Upper lobe of left lung (tissue), 6 donors: Measurements from ENCODE around the gene RMND1. TPM values are rescaled to one million over a fixed set of nuclear protein-coding genes. Genes with fewer than 3 reads are reported as not detected.

ENCODE experiments used
- ATAC-seq, 2 donors: fragments of 200-7000 bp; cut with Tn5 transposase; one replicate each; pipeline ENCODE4 v1.9.1; 2022; ENCODE audit warnings: mild to moderate bottlenecking in 2 of 2, moderate library complexity in 2 of 2; ENCODE audit not compliant: low FRiP score in 2 of 2
- DNase-seq, 2 donors: peaks; one replicate each; pipeline ENCODE4 v3.0.0-alpha.2; 2019 to 2020
- H3K27ac ChIP-seq, 4 donors: fragments of 200-600 bp; sonication (generic); one replicate each; pipeline ENCODE4 v1.5.1; 2016 to 2019
- H3K27me3 ChIP-seq, 4 donors: fragments of 200-600 bp; sonication (generic); one replicate each; pipeline ENCODE4 v1.5.1; 2017 to 2019
- H3K36me3 ChIP-seq, 4 donors: fragments of 200-600 bp; sonication (generic); one replicate each; pipeline ENCODE4 v1.5.1; 2016 to 2019
- H3K4me1 ChIP-seq, 4 donors: fragments of 200-600 bp; sonication (generic); one replicate each; pipeline ENCODE4 v1.5.1; 2018 to 2019
- H3K4me3 ChIP-seq, 4 donors: fragments of 200-600 bp; sonication (generic); one replicate each; pipeline ENCODE4 v1.5.1; 2017 to 2019; ENCODE audit warnings: mild to moderate bottlenecking in 2 of 4, moderate library complexity in 1 of 4
- H3K9me3 ChIP-seq, 4 donors: fragments of 200-600 bp; sonication (generic); one replicate each; pipeline ENCODE4 v1.5.1; 2018 to 2019
- EP300 ChIP-seq, 4 donors: sonication (generic); formaldehyde crosslinking; IDR thresholded peaks; one replicate each; pipeline ENCODE4 v1.5.1; 2017; ENCODE audit warnings: antibody characterized with exemption in 4 of 4, control low read depth in 2 of 4
- POLR2A ChIP-seq, 4 donors: fragments of 450-650 bp; IDR thresholded peaks; one replicate each; pipeline ENCODE4 v1.5.1; 2016 to 2017; ENCODE audit warnings: antibody characterized with exemption in 4 of 4, mild to moderate bottlenecking in 2 of 4
- POLR2AphosphoS5 ChIP-seq, 2 donors: sonication (generic); formaldehyde crosslinking; IDR thresholded peaks; one replicate each; pipeline ENCODE4 v1.5.1; 2017; ENCODE audit warnings: antibody characterized with exemption in 2 of 2
- WGBS, 2 donors: methylation state at CpG; one replicate each; pipeline ENCODE4 v1.1.5; 2017 to 2018; 5-methylcytosine and 5-hydroxymethylcytosine counted together
- total RNA-seq, 6 donors: library from RNA; depleted of rRNA in 4 of 6; stranded (reverse); fragments of >200 nt in 4 of 6; gene quantifications; one replicate each; pipeline versions ENCODE4 v1.1.0 to v1.2.1, GENCODE V29; 2016 to 2021
- TF ChIP-seq, protein P1 (sequence below), 6 experiments: fragments of 450-650 bp in 4 of 6; fragments of 200-600 bp in 2 of 6; sonication (generic) in 2 of 6; IDR thresholded peaks; one replicate each; pipeline ENCODE4 v1.5.1; 2016 to 2019; ENCODE audit warnings: antibody characterized with exemption in 6 of 6
- donor health status: DM: no; HTN: no; CAD: no; lungs with moderate emphysema.
- donor health status: DM: no; HTN: yes; CAD: no; lungs with severe emphysema.

The RMND1 gene, protein sequence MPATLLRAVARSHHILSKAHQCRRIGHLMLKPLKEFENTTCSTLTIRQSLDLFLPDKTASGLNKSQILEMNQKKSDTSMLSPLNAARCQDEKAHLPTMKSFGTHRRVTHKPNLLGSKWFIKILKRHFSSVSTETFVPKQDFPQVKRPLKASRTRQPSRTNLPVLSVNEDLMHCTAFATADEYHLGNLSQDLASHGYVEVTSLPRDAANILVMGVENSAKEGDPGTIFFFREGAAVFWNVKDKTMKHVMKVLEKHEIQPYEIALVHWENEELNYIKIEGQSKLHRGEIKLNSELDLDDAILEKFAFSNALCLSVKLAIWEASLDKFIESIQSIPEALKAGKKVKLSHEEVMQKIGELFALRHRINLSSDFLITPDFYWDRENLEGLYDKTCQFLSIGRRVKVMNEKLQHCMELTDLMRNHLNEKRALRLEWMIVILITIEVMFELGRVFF
- total RNA-seq = 10 to 100 TPM; 17.0 to 59.7 (median 24.0) TPM

DNA sequence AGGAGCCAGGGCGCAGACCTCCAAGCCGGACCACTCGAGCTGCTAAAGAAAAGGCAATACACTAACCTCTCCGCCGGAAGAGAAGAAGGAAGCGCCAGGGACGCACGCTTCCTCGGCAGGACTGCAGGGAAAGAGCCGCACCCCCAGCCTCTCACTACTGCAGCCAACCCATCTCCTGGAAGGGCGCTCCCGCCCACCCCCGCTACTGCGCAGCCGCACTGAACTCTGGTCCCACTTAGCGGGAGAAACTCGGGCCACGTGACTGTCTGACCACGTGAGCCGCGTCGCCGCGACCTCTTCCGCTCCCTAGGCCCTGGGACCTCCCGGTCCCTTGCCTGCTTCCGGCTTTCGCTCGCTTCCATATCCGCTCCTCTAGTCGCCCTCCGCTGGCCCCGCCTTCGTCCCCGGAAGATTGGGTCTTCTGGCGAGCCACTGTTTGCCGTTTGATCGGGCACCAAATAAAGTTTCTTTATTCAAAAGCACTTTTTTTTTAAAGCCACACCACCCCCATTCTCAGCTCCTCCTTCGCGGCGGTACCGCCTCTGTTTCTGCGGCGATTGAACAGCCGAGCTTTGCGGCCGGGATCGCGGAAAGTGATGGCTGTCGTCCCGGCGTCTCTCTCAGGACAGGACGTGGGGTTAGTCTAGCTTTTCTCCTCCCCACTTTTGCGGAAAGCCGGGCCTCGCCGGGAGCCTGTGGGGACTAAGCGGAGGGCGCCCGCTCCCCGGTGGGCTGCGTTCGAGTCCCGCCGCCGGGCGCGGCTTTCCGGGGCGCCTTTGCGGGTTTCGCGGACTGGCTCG, at the start of gene RMND1:
RMND1 (minus strand) TSS at position 177 of the 800 bp plus-strand sequence. CDS start 6,315 bp downstream, outside the sequence.
- TF ChIP-seq, protein P1, sequence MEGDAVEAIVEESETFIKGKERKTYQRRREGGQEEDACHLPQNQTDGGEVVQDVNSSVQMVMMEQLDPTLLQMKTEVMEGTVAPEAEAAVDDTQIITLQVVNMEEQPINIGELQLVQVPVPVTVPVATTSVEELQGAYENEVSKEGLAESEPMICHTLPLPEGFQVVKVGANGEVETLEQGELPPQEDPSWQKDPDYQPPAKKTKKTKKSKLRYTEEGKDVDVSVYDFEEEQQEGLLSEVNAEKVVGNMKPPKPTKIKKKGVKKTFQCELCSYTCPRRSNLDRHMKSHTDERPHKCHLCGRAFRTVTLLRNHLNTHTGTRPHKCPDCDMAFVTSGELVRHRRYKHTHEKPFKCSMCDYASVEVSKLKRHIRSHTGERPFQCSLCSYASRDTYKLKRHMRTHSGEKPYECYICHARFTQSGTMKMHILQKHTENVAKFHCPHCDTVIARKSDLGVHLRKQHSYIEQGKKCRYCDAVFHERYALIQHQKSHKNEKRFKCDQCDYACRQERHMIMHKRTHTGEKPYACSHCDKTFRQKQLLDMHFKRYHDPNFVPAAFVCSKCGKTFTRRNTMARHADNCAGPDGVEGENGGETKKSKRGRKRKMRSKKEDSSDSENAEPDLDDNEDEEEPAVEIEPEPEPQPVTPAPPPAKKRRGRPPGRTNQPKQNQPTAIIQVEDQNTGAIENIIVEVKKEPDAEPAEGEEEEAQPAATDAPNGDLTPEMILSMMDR (IDR thresholded peaks at IDR 0.05) = peak in 1 of 6 experiments; percentile 41
- peak in 3 of 4 donors; percentile 71 to 80 (median 71) for TF ChIP-seq POLR2A (IDR thresholded peaks at IDR 0.05)
- peak in 2 of 4 donors; percentile 16 to 86 for TF ChIP-seq EP300 (IDR thresholded peaks at IDR 0.05)
- TF ChIP-seq POLR2AphosphoS5 (IDR thresholded peaks at IDR 0.05) = peak; percentile 95 to 96
- ATAC-seq = peak; percentile 99 to 100
- Histone ChIP-seq H3K9me3 (no peaks in the 10 kb centered on the region), H3K4me3 (peak within 1 kb of the TSS; percentile 70 to 81 (median 78)), H3K4me1 (peaks cover 22 to 36% (median 28%) of the 10 kb centered on the region in 4 donors), H3K27me3 (no peaks in the 10 kb centered on the region), H3K36me3 (peaks cover 0 to 3% (median 0%) of the 10 kb centered on the region in 4 donors), H3K27ac (peak within 1 kb of the TSS; percentile 94 to 98 (median 96))
- 1% methylated on average over 29 to 65 of the region's 74 CpGs for WGBS, 2 donors
- DNase-seq = peak; percentile 100

DNA sequence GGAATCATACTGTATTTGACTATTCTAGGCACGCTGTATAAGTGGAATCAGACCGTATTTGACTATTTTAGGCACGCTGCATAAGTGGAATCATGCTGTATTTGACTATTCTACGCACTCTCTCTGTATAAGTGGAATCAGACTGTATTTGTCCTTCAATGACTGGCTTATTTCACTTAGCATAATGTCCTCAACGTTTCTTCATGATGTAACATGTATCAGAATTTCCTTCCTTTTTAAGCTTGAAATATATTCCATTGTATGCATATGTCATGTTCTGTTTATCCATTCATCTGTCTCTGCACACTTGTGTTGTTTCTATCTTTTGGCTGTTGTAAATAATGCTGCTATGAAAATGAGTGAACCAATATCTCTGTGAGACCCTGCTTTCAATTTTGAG, 47.6 kb upstream of the RMND1 start:
- Histone ChIP-seq H3K9me3 (no peaks in the 10 kb centered on the region), H3K4me1 (peaks cover 5 to 8% (median 6%) of the 10 kb centered on the region in 4 donors), H3K27ac (no peak overlapping the region), H3K4me3 (no peak overlapping the region), H3K36me3 (no peaks in the 10 kb centered on the region), H3K27me3 (no peaks in the 10 kb centered on the region)
- TF ChIP-seq EP300 (IDR thresholded peaks at IDR 0.05) (no peak), POLR2A (IDR thresholded peaks at IDR 0.05) (no peak), POLR2AphosphoS5 (IDR thresholded peaks at IDR 0.05) (no peak)
- TF ChIP-seq, protein P1 (IDR thresholded peaks at IDR 0.05) = no peak
- 51 to 54% methylated on average over 5 of the region's 5 CpGs for WGBS, 2 donors
- DNase-seq (no peak), ATAC-seq (no peak)

DNA sequence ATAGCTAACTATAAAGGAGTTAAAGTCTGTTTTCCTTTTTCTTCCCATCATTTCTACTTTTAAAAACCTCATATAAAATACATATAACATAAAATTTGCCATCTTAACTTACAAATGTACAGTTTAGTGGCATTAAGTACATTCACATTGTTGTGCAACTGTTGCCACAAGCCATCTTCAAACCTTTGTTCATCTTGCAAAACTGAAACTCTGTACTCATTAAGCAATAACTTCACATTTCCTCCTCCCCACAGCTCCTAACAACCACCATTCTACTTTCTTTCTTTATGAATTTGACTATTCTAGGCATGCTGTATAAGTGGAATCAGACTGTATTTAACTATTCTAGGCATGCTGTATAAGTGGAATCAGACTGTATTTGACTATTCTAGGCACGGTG, 46.4 kb upstream of the RMND1 start:
- ATAC-seq (peak in 1 of 2 donors; percentile 35), DNase-seq (no peak)
- 42 to 61% methylated on average over 1 of the region's 1 CpG for WGBS, 2 donors
- TF ChIP-seq, protein P1 (IDR thresholded peaks at IDR 0.05) = no peak
- TF ChIP-seq POLR2AphosphoS5 (IDR thresholded peaks at IDR 0.05) = peak in 1 of 2 donors; percentile 23
- Histone ChIP-seq H3K27me3 (peaks cover 0 to 7% (median 3%) of the 10 kb centered on the region in 4 donors), H3K9me3 (no peaks in the 10 kb centered on the region), H3K4me1 (peaks cover 13 to 18% (median 14%) of the 10 kb centered on the region in 4 donors), H3K4me3 (no peak overlapping the region), H3K36me3 (no peaks in the 10 kb centered on the region), H3K27ac (peak overlapping the region in 3 of 4 donors; percentile 15 to 31 (median 26))

DNA sequence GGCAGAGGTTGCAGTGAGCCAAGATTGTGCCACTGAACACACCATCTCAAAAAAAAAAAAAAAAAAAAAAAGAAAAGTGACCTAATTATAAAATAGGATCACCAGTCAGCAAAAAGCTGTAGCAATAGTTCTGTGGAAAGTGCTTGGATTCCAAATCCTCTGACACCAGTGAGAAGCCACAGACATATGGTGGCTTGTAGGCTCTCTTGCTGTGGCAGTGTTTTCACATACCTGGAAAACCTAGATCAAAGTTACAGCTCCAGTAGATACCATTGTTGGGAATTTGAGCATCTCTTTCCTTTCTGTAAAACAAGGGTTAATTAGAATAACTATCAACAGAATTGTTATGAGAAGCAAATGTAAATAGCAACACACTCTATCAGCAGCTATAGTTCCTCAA, 46.0 kb upstream of the RMND1 start:
- DNase-seq (no peak), ATAC-seq (peak in 1 of 2 donors; percentile 2)
- no peaks in the 10 kb centered on the region for H3K36me3 ChIP-seq
- no peaks in the 10 kb centered on the region for H3K9me3 ChIP-seq
- no peak for TF ChIP-seq EP300 (IDR thresholded peaks at IDR 0.05)
- TF ChIP-seq, protein P1 (IDR thresholded peaks at IDR 0.05) = no peak
- TF ChIP-seq POLR2A (IDR thresholded peaks at IDR 0.05) = no peak
- TF ChIP-seq POLR2AphosphoS5 (IDR thresholded peaks at IDR 0.05) = no peak
- peaks cover 0 to 7% (median 3%) of the 10 kb centered on the region in 4 donors for H3K27me3 ChIP-seq
- peaks cover 13 to 21% (median 14%) of the 10 kb centered on the region in 4 donors for H3K4me1 ChIP-seq
- H3K27ac ChIP-seq = peak overlapping the region in 2 of 4 donors; percentile 15 to 49
- H3K4me3 ChIP-seq = no peak overlapping the region
